ENCODE measurements around the gene RAP2A.

The RAP2A gene

DNA sequence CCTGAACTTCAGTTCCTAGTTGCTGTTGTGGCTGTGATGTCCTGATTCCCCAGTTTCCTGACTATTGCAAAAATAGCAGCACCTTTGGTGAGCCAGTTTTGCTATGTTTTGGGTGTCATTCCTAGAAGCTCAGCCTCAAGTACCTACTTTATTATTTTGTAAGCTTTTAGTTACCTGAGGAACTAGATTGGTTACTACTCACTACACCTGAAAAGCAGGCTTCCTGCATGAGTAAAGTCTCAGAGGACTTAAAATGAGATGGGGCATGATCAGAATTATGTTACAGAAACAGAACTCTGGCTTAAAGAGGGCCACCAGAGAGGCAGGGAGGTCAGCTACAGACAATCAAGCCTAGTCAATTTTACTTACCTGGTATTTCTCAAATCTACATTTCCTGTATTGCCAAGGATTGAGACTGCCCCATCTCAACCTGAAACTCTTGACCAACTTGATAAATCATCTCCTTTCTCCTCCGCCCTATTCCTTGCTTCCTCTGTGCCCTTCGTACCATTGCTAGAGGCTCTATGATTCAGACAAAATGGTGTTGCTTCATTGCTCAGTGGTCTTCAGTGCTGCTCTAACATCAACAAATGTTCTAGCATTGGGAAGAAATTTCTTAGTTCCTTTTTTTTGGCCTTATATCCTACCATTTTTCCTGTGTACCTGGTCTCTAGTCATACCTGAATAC is 58.9 kb downstream of the RAP2A start:
- FAIRE-seq = no peak
- no peak for DNase-seq (ENCODE audit: insufficient read length, low spot score)

DNA sequence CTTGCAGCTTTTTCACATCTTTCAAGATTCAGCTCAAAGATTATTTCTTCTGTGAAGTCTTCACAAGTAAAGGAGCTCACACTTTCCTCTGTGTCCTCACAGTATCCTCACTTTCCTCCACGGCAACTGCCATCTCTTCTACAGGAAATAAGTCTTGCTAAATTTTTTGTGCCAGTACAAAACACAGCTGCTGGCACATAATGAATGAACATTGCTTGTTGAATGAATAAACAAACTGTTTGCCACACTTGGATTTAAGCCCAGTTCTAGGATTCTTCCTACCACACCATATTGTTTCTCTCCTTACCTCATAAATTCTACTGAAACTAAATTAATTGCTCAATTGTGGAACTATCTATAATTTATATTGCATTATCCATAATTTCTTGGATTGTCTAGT is 59.5 kb downstream of the RAP2A start:
- FAIRE-seq (no peak), DNase-seq (ENCODE audit: insufficient read length, low spot score) (no peak)

DNA sequence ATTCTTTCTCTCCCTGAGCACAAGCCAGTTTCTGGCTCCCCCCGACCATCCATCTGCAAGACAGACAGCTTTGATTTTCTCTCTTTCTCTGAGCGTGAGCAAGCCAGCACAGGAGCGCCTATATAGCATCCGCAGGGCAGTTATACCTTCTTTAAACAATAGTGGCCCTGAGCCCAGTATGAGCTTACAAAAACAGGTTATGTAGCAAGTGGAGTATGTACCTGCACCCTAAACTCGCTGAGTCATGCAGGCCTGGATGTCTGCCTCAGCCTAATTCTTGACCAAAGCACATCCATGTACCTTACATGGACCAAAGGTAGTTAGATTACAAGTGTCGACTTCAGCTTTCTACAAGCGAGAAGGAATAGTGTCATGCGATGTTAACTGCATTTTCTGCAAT is 61.7 kb downstream of the RAP2A start:
- FAIRE-seq (no peak), DNase-seq (ENCODE audit: insufficient read length, low spot score) (no peak)

- no peak for DNase-seq (ENCODE audit: insufficient read length, low spot score)
- no peak for FAIRE-seq
These were observed 62.5 kb downstream of the RAP2A start for GRCh38 chr13:97496511-97496910.

DNA sequence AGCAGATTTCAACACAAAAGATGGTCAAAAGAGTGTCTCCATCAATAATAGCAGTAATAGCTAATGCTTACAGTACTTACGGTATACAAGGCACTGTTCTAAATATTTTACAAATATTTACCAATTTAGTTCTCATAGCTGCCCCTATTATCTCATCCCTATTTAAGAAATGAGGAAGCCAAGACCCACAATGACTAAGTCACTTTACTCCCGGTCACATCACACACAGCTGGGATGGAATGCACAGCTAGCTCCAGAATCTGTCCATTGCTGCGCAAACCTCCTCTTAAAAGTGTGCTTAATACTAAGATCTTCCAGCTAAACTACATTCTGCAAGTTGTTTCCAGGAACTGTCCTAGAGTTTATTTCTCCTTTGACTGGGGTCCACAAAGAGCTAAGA is 63.4 kb downstream of the RAP2A start:
- FAIRE-seq (no peak), DNase-seq (ENCODE audit: insufficient read length, low spot score) (no peak)

- no peak for DNase-seq (ENCODE audit: insufficient read length, low spot score)
- no peak for FAIRE-seq
These were observed 64.5 kb downstream of the RAP2A start for GRCh38 chr13:97498419-97498818.

- DNase-seq (ENCODE audit: insufficient read length, low spot score) (no peak), FAIRE-seq (no peak)
These were observed 65.2 kb downstream of the RAP2A start for GRCh38 chr13:97499181-97499580.

DNA sequence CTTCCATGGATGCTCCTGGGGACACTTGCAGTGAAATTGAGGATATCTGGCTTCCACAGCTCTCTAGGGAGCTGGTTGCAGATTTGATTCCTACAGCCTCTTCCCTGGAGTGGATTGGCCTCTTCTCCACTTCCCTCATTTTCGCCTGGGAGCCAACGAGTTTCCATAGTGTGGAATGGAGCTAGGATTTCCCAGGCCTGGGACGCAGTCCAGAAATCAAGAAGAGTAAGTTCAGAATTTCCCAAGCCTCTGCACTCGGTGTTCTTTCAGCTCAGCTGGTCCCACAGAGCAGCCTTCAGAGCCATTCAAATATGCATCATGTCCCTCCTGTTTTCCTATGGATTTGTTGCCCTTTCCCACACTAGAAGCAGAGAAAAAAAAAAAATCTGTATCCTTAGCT is 68.2 kb downstream of the RAP2A start:
- no peak for FAIRE-seq
- DNase-seq (ENCODE audit: insufficient read length, low spot score) = no peak

DNA sequence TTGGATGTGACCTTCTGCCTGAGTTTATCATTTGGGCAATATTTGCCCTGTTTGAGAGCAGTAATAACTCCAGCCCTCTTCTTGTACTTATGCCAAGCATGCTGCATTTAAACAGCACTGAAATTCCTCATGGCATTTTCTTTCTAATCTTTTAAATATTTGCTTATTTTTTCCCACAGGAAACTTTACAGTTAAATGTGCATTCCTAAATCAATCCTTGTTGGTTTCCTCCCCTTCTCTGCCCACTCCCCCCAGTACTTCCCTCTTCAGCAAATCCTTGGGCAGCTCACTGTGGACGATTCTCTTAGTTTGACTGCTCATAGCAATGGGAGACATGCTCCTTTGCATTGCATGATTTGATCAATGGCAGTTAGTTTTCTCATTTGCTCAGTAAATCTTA is 68.7 kb downstream of the RAP2A start:
- FAIRE-seq (no peak), DNase-seq (ENCODE audit: insufficient read length, low spot score) (no peak)

DNA sequence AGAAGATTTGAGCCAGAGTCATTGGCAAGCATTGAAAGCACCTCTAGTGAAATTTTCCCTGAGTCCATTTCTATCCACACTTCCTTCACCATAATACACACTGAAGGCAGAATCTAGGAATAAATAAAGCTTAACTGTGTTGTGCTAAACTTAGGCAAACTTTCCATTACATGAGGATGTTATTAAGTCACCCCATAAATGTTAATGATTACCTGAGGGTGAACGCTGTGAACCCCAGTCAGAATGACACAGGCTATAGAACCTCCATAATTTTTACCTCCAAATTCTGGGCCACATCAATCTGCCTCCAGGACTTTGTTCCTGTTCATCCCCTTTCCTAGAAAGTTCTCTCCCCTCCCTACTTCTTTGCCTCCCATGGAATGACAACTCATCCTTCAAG is 71.0 kb downstream of the RAP2A start:
- FAIRE-seq (no peak), DNase-seq (ENCODE audit: insufficient read length, low spot score) (no peak)

- no peak for DNase-seq (ENCODE audit: insufficient read length, low spot score)
These were observed 72.5 kb downstream of the RAP2A start for GRCh38 chr13:97506511-97506910.

DNA sequence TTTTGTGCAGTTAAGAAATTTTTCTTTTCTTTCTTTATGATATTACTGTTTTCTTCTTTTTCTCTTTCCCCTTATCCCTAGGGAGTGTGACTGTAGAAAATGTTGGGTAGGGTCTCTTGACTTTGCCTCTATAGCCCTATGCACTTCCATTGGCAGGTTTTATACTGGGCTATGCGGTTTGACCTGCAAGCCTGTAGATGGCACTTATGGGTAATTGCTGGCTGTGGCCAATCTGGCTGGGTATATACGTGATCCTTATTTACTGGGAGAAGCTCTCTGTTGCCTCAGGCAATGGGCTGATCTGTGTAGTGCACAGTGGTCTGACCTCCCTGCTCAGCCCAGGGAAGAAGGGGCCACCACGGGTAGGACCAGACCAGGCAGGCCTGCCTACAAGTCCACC is 78.8 kb downstream of the RAP2A start:
- FAIRE-seq = no peak
- no peak for DNase-seq (ENCODE audit: insufficient read length, low spot score)

More at GRCh38 chr13:97506511-97506910, 72.5 kb downstream of the RAP2A start:
- FAIRE-seq = no peak

DNA sequence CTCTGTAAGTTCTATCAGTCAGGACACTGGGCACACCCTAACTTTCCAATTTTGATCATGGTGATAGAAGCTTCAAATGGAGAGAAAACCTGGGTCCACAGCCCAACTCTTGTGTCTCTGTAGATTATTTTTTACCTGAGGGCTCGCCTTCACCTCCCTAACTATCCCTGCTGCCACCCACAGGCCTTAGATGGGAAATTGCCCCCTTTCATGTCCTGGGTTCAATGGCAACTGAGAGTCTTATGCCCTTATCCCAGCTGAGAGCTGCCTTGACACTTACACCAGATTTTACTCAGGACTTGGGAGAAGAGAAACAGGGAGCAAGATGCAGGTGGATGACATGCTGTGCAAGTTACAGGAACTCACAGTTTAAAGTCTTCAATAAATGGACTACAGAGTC is 81.7 kb downstream of the RAP2A start:
- no peak for DNase-seq (ENCODE audit: insufficient read length, low spot score)
- no peak for FAIRE-seq

GRCh38 chr13:97517967-97518366 is 84.0 kb downstream of the RAP2A start:
- DNase-seq (ENCODE audit: insufficient read length, low spot score) (no peak), FAIRE-seq (no peak)

Measured in GM19239 (cell line).